ENCODE results near the gene ZNF519.
A peak's percentile ranks its signal among the peaks of the same experiment; 100 is the strongest.

ZNF519 gene

GRCh38 chr18:14104906-14105748 lies 27.1 kb downstream of the ZNF519 start:
- no peak overlapping the region for H3K4me3 ChIP-seq (ENCODE audit: low read length)
- DNase-seq (ENCODE audit: low read depth, low spot score): no peak

GRCh38 chr18:14104201-14104600 lies 28.0 kb downstream of the ZNF519 start:
- no peak overlapping the region for H3K4me3 ChIP-seq (ENCODE audit: low read length)
- DNase-seq (ENCODE audit: low read depth, low spot score): no peak

DNA sequence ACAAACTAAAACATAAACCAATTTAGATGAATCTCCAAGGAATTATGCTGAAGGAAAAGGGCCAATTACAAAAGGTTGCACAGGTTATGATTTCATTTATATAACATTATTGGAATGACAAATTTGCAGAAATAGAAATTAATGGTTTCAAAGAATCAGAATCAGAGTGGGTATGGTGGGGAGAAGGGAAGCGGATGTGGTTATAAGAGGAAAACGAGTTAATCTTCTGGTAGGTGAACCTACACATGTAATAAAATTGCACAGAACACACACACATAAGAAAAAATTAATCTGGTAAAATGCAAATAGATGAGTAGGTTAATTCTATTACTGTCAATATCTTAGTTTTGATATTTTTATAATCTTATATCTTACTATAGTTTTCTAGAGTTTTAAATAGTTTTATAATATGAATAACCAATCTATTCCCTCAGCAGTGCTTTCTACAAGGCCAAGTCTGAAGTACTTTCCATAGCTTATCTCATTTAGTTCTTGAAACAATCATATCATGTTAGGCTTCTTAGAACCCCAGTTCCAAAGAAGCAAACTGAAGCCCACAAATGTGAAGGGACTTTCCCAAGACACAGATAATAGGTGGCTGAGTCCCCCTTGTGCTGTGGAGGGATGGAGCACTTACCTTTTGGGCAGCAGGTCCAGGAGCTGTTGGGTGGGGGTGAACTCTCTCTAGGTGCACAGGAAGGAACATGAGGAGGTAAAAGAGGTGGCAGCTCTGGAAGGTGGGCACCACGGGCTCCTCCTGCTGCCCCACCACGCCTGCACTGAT lies 31.5 kb downstream of the ZNF519 start:
- peak; percentile 10 for DNase-seq (ENCODE audit: low read depth, low spot score)
- H3K4me3 ChIP-seq (ENCODE audit: low read length): no peak overlapping the region

DNA sequence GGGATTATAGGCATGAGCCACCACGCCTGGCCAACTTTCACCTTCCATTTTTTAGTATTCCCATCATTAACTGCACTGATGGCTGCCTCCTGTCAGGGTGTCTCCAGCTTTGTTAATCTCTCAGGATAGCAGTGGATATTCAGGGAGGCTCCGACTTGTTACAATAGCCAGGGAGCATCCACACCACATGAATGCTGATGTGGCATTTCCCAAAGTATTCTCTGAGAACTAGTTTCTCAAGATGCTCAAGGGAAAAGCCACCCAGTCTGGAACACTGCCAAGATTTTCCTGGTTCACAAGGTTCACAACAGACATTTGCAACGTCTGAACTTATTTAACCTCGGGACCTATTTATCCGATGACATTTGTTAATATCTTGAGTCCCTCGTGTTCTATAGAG lies 33.8 kb downstream of the ZNF519 start:
- no peak for DNase-seq (ENCODE audit: low read depth, low spot score)
- H3K4me3 ChIP-seq (ENCODE audit: low read length): no peak overlapping the region

GRCh38 chr18:14097761-14098160 lies 34.5 kb downstream of the ZNF519 start:
- no peak for DNase-seq (ENCODE audit: low read depth, low spot score)

DNA sequence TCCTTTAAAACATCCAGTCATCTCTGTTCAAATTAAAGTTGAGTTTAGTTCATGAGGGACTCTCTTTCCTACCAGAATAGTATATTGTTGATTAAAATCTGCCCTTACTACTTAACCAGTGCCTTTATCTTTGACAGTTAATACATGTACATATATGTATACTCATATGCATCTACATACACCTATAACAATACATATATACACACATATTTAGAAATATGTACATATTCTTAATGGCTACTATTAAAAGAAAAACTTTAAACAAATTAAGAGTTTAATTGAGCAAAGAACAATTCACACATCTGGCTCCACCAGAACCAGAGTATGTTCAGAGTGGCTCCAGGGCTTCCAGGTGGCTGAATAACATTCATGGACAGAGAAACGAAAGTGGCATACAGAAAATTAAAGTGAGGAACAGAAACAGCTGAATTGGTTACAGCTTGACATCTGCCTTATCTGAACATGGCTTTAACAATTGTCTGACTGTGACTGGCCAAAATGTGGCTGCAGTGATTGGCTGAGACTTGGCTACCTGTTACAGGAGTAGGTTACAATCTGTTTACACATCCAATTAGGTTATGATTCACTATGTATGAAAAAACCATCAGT lies 38.8 kb downstream of the ZNF519 start:
- H3K4me3 ChIP-seq (ENCODE audit: low read length): no peak overlapping the region
- no peak for DNase-seq (ENCODE audit: low read depth, low spot score)

More at GRCh38 chr18:14097761-14098160, 34.5 kb downstream of the ZNF519 start:
- no peak overlapping the region for H3K4me3 ChIP-seq (ENCODE audit: low read length)

GRCh38 chr18:14092625-14093306 lies 39.5 kb downstream of the ZNF519 start:
- DNase-seq (ENCODE audit: low read depth, low spot score): no peak

DNA sequence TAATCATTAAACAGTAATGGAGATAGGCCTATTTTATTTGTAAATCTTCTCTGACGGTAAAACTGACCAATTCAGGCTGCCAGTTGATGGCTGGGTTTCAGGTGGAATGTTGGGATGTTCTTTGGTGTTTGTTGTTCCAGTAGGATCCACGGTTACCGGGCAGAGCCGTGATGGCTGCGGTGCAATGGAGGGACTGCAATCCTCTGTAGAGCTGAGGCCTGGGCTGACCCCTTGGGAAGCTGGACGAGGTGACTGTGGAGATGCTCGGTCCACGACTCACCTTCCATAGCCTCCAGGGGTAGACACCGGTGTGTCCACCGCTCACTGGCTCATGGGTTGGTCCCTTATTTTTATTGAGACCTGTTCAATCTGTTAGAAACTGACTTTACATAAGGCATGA lies 42.5 kb downstream of the ZNF519 start:
- DNase-seq (ENCODE audit: low read depth, low spot score): no peak
- H3K4me3 ChIP-seq (ENCODE audit: low read length): no peak overlapping the region

More at GRCh38 chr18:14092625-14093306, 39.5 kb downstream of the ZNF519 start:
- no peak overlapping the region for H3K4me3 ChIP-seq (ENCODE audit: low read length)

- no peak overlapping the region for H3K4me3 ChIP-seq (ENCODE audit: low read length)
- no peak for DNase-seq (ENCODE audit: low read depth, low spot score)
Observed at GRCh38 chr18:14089191-14089590, 43.0 kb downstream of the ZNF519 start.

DNA sequence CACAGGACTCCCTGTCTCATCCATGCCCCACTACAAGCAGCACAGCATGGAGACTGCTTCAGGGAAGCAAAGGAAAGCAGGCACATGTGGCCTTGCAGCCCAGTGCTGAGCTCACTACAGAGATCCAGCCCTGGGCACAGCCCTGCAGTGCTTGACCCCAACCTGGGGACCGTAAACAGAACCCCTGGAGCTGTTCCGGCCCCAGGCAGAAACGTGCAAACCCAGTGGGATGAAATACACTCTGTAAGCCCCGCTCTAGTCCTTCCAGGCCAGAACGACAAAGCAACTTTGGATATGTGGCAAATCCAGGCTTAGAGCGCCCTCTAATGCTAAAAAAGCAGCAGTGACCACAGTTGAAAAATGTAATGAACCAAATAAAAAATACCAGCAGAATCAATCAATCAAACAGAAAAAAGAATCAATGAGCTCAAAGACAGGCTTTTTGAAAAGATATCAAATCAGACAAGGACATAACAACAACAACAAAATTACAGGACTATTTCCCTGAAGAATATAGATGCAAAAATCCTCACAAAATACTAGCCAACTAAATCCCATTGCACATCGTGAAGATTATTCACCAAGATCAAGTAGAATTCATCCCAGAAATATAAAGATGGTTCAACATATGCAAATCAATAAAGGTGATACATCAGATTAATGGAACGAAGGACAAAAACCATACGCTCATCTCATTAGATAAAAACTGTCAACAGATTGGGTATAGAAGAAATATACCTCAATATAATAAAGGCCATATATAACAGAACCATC lies 45.6 kb downstream of the ZNF519 start:
- no peak overlapping the region for H3K4me3 ChIP-seq (ENCODE audit: low read length)
- DNase-seq (ENCODE audit: low read depth, low spot score): no peak

DNA sequence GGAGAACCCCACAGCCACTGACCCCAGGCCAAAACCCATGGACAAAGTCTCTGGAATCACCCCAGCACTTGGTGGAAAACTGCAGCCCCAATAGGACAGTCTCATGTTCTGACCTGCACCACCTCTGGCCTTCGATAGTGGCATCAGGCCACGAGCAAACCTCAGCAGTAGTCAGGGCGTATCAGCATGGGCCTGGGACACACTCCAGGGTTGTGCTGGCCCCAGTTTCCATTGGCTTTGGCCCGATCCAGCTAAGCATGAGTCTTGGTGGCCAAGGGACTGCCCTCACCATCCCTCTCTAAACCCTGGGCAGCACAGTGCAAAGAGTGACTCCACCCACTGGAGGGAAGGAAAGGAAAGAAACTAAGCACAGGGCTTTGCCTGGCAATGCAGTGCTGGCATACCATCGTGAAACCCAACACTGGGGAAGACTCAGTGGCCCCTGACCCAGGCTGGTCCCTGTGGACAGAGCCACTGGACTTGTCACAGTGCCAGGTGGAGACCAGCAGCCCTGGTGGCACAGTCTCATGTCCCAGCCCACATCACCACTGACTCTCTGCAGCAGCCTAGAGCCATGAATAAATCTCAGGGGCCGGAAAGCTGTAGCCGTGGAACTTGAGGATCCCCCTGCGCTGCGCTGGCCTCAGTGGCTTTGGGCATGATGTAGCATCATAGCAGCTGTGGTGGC lies 46.3 kb downstream of the ZNF519 start:
- no peak for DNase-seq (ENCODE audit: low read depth, low spot score)
- no peak overlapping the region for H3K4me3 ChIP-seq (ENCODE audit: low read length)

DNA sequence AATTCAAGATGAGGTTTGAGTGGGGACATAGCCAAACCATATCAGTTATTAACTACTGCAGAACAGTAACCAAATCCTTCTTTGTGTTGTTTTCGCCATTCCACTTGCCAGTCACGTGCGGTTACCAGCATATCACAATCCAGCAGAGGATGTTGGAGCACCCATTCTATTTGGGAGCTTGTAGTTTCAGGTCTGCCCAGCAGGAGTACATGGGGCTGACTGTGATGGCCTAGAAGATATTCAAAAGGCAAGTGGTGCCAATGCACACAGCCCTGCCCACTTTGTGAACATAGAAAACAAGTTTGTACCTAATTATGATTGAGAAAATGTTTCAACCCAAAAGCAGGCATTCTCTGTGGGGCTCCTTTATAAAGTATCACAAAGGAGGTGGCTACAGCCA lies 57.0 kb downstream of the ZNF519 start:
- DNase-seq (ENCODE audit: low read depth, low spot score): no peak
- no peak overlapping the region for H3K4me3 ChIP-seq (ENCODE audit: low read length)

- DNase-seq (ENCODE audit: low read depth, low spot score): peak; percentile 12
- no peak overlapping the region for H3K4me3 ChIP-seq (ENCODE audit: low read length)
Observed at GRCh38 chr18:14074187-14074586, 58.0 kb downstream of the ZNF519 start.

DNA sequence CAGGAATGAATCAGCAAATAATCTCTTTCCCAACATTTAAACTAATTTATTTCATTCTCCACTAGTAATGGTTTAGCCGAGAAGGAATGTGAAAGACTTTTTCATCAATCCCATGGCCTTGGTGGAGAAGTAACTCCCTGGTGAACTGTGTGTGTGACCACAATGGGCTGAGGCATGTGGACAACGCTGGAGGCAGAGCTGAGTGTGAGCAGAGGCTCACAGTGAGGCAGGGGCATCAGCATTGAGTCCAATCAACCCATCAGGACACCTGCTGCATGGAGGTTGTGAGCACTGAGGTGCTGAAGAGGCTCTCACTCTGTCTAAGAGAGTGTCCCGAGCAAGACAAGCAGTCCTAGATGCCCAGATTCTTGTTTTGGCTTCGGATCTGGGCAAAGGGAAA lies 78.6 kb downstream of the ZNF519 start:
- H3K4me3 ChIP-seq (ENCODE audit: low read length): no peak overlapping the region
- no peak for DNase-seq (ENCODE audit: low read depth, low spot score)
